ENCODE data around the gene CBR4. TPM values are rescaled to one million over a fixed set of nuclear protein-coding genes. Genes with fewer than 3 reads are reported as not detected.
"Not testable (repeated sequence)": the region's sequence is repeated elsewhere in the genome, so short reads cannot be mapped to it uniquely, and the experiment has no call there.

CBR4 gene
- total RNA-seq, 2 experiments from 2014 or later, result 21.9 to 40.9 TPM

DNA sequence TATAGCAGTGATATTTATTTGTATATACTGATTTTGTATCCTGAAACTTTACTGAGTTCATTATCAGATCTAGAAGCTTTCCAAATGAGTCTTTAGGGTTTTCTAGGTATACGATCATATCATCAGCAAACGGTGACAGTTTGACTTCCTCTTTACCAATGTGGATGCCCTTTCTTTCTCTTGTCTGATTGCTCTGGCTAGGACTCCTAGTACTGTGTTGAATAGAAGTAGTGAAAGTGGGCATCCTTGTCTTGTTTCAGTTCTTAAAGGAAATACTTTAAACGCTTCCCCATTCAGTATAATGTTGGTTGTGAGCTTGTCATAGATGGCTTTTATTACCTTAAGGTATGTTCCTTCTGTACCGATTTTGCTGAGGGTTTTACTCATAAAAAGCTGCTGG is 37.5 kb downstream of the CBR4 start:
- H3K9me2 ChIP-seq (ENCODE audit: insufficient read depth, low read length), result no peaks in the 10 kb centered on the region
- TF ChIP-seq EZH2phosphoT487 (IDR thresholded peaks at IDR 0.05; ENCODE audit: borderline replicate concordance, low read depth, low read length), result no peak
- TF ChIP-seq, protein P1, sequence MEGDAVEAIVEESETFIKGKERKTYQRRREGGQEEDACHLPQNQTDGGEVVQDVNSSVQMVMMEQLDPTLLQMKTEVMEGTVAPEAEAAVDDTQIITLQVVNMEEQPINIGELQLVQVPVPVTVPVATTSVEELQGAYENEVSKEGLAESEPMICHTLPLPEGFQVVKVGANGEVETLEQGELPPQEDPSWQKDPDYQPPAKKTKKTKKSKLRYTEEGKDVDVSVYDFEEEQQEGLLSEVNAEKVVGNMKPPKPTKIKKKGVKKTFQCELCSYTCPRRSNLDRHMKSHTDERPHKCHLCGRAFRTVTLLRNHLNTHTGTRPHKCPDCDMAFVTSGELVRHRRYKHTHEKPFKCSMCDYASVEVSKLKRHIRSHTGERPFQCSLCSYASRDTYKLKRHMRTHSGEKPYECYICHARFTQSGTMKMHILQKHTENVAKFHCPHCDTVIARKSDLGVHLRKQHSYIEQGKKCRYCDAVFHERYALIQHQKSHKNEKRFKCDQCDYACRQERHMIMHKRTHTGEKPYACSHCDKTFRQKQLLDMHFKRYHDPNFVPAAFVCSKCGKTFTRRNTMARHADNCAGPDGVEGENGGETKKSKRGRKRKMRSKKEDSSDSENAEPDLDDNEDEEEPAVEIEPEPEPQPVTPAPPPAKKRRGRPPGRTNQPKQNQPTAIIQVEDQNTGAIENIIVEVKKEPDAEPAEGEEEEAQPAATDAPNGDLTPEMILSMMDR (conservative IDR thresholded peaks at IDR 0.05; ENCODE audit: low read length), result no peak
- no peak overlapping the region for H2AFZ ChIP-seq (ENCODE audit: low read length)
- H3K79me2 ChIP-seq (ENCODE audit: insufficient read depth, low read depth, low read length), result no peaks in the 10 kb centered on the region
- H3K4me3 ChIP-seq (ENCODE audit: low read depth, low read length, poor library complexity, severe bottlenecking), result no peak overlapping the region
- no peaks in the 10 kb centered on the region for H4K20me1 ChIP-seq (ENCODE audit: insufficient read depth, low read length)
- POLR2A ChIA-PET, result interaction anchor here (0.5 kb wide), 1 partner anchor 484 kb away, joined by 3 read pairs; no protein-coding TSS in a partner anchor
- peaks cover 15% of the 10 kb centered on the region for H3K36me3 ChIP-seq (ENCODE audit: insufficient read depth, low read length)
- intact Hi-C loops (cut with micrococcal nuclease; ENCODE audit: unreplicated experiment), result no loop called here
- H3K27ac ChIP-seq (ENCODE audit: low read depth, low read length, poor library complexity, severe bottlenecking), result no peak overlapping the region
- BruUV-seq (replicated peaks), result TSS peak; percentile 17
- no peaks in the 10 kb centered on the region for H3K9me3 ChIP-seq (ENCODE audit: low read length)
- no peaks in the 10 kb centered on the region for H3K4me1 ChIP-seq (ENCODE audit: insufficient read depth, low read length, poor library complexity, severe bottlenecking)
- no peak for DNase-seq (ENCODE audit: low spot score)
- H3K4me2 ChIP-seq (ENCODE audit: low read length), result no peak overlapping the region
- CTCF ChIA-PET (ENCODE audit: unreplicated experiment), result no interaction called here

GRCh38 chr4:168960716-168961115 is 49.3 kb downstream of the CBR4 start:
- no peak overlapping the region for H3K27ac ChIP-seq (ENCODE audit: low read depth, low read length, poor library complexity, severe bottlenecking)
- CTCF ChIA-PET (ENCODE audit: unreplicated experiment), result no interaction called here
- no peak overlapping the region for H2AFZ ChIP-seq (ENCODE audit: low read length)
- POLR2A ChIA-PET, result interaction anchor here (1.1 kb wide), 1 partner anchor 18 kb away, joined by 3 read pairs; no protein-coding TSS in a partner anchor
- no peak for DNase-seq (ENCODE audit: low spot score)
- no TSS peak for BruUV-seq (replicated peaks)
- no peak overlapping the region for H3K4me2 ChIP-seq (ENCODE audit: low read length)
- no peaks in the 10 kb centered on the region for H3K36me3 ChIP-seq (ENCODE audit: insufficient read depth, low read length)
- H3K9me3 ChIP-seq (ENCODE audit: low read length), result no peaks in the 10 kb centered on the region
- H4K20me1 ChIP-seq (ENCODE audit: insufficient read depth, low read length), result no peaks in the 10 kb centered on the region
- intact Hi-C loops (cut with micrococcal nuclease; ENCODE audit: unreplicated experiment), result no loop called here
- no peak overlapping the region for H3K4me3 ChIP-seq (ENCODE audit: low read depth, low read length, poor library complexity, severe bottlenecking)
- no peaks in the 10 kb centered on the region for H3K4me1 ChIP-seq (ENCODE audit: insufficient read depth, low read length, poor library complexity, severe bottlenecking)
- H3K9me2 ChIP-seq (ENCODE audit: insufficient read depth, low read length), result no peaks in the 10 kb centered on the region
- no peak for TF ChIP-seq EZH2phosphoT487 (IDR thresholded peaks at IDR 0.05; ENCODE audit: borderline replicate concordance, low read depth, low read length)
- TF ChIP-seq, protein P1 (conservative IDR thresholded peaks at IDR 0.05; ENCODE audit: low read length), result no peak
- no peaks in the 10 kb centered on the region for H3K79me2 ChIP-seq (ENCODE audit: insufficient read depth, low read depth, low read length)

DNA sequence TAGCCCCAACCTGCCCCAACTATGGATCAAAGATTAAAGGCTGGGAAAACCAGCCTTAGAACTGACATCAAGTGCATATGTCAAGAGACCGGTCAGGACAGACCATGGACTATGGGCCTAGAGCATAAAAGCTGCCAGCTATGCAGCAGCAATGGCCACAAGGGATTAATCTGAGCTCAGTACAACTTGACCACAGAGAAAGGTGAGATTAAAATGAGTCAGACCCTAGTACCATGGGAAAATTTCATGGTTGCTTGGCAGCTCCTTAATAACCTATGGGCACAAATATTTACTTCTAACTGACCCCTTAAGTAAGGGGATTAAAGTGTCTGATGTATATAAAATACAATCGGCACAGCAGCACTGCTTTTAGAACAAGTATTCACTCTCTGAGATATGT is 54.4 kb downstream of the CBR4 start:
- H2AFZ ChIP-seq (ENCODE audit: low read length), result no peak overlapping the region
- no TSS peak for BruUV-seq (replicated peaks)
- no peaks in the 10 kb centered on the region for H3K36me3 ChIP-seq (ENCODE audit: insufficient read depth, low read length)
- H3K79me2 ChIP-seq (ENCODE audit: insufficient read depth, low read depth, low read length), result no peaks in the 10 kb centered on the region
- no peak overlapping the region for H3K27ac ChIP-seq (ENCODE audit: low read depth, low read length, poor library complexity, severe bottlenecking)
- TF ChIP-seq, protein P1 (conservative IDR thresholded peaks at IDR 0.05; ENCODE audit: low read length), result no peak
- TF ChIP-seq EZH2phosphoT487 (IDR thresholded peaks at IDR 0.05; ENCODE audit: borderline replicate concordance, low read depth, low read length), result no peak
- no peaks in the 10 kb centered on the region for H3K9me3 ChIP-seq (ENCODE audit: low read length)
- no peak overlapping the region for H3K4me2 ChIP-seq (ENCODE audit: low read length)
- ChIA-PET POLR2A (interaction anchor here (0.6 to 1.7 kb wide), 4 partner anchors 11 to 382 kb away, joined by 3 to 5 read pairs (median 4); no protein-coding TSS in a partner anchor), CTCF (ENCODE audit: unreplicated experiment) (no interaction called here)
- H4K20me1 ChIP-seq (ENCODE audit: insufficient read depth, low read length), result no peaks in the 10 kb centered on the region
- intact Hi-C loops (cut with micrococcal nuclease; ENCODE audit: unreplicated experiment), result loop anchor here (5.0 kb wide), 1 partner anchor 427 kb away; no protein-coding TSS in a partner anchor
- H3K9me2 ChIP-seq (ENCODE audit: insufficient read depth, low read length), result no peaks in the 10 kb centered on the region
- no peak for DNase-seq (ENCODE audit: low spot score)
- H3K4me1 ChIP-seq (ENCODE audit: insufficient read depth, low read length, poor library complexity, severe bottlenecking), result no peaks in the 10 kb centered on the region
- no peak overlapping the region for H3K4me3 ChIP-seq (ENCODE audit: low read depth, low read length, poor library complexity, severe bottlenecking)

DNA sequence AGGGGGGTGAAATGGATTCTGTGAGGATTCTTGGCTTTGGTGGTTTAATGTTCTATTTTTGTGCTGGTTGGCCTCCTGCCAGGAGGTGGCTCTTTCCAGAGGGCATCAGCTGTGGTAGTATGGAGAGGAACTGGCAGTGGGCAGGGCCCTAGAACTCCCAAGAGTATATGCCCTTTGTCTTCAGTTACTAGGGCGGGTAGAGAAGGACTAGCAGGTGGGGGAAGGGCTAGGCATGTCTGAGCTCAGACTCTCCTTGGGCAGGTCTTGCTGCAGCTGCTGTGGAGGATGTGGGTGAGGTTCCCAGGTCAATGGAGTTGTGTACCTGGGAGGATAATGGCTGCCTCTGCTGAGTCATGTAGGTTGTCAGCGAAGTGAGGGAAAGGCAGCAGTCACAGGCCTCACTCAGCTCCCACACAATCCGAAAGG is 57.2 kb downstream of the CBR4 start:
- POLR2A ChIA-PET, result not testable (repeated sequence)

More for the DNA sequence above, 57.2 kb downstream of the CBR4 start:
- intact Hi-C loops (cut with micrococcal nuclease; ENCODE audit: unreplicated experiment); H3K9me3 ChIP-seq (ENCODE audit: low read length); BruUV-seq (replicated peaks); H3K4me3 ChIP-seq (ENCODE audit: low read depth, low read length, poor library complexity, severe bottlenecking); CTCF ChIA-PET (ENCODE audit: unreplicated experiment); H3K79me2 ChIP-seq (ENCODE audit: insufficient read depth, low read depth, low read length); H3K9me2 ChIP-seq (ENCODE audit: insufficient read depth, low read length); H3K4me1 ChIP-seq (ENCODE audit: insufficient read depth, low read length, poor library complexity, severe bottlenecking); DNase-seq (ENCODE audit: low spot score); H4K20me1 ChIP-seq (ENCODE audit: insufficient read depth, low read length); H3K36me3 ChIP-seq (ENCODE audit: insufficient read depth, low read length); H2AFZ ChIP-seq (ENCODE audit: low read length); H3K27ac ChIP-seq (ENCODE audit: low read depth, low read length, poor library complexity, severe bottlenecking); H3K4me2 ChIP-seq (ENCODE audit: low read length): not testable (repeated sequence)
